Neural progenitor cell (in vitro differentiated cells): ENCODE results near the gene HUWE1. TPM values are rescaled to one million over a fixed set of nuclear protein-coding genes. Genes with fewer than 3 reads are reported as not detected.
"Not testable (repeated sequence)": the region's sequence is repeated elsewhere in the genome, so short reads cannot be mapped to it uniquely, and the experiment has no call there.

ENCODE experiments used
- DNase-seq: peaks from one replicate; pipeline ENCODE4 v3.0.0-alpha.2; 2016; ENCODE audit warnings: low spot score
- H2AFZ ChIP-seq: fragments of 200-600 bp; sonication (generic); replicated peaks from 2 replicates; pipeline ENCODE4 v1.6.1; 2016; ENCODE audit warnings: antibody characterized with exemption
- H3F3A ChIP-seq: fragments of 200-600 bp; sonication (generic); 2 replicates; pipeline ENCODE4 v1.6.1; 2016; ENCODE audit warnings: antibody characterized with exemption, low read depth
- H3K27ac ChIP-seq: fragments of 200-600 bp; sonication (generic); 2 replicates; pipeline ENCODE4 v1.5.1; 2016; ENCODE audit warnings: mild to moderate bottlenecking
- H3K27me3 ChIP-seq: fragments of 200-600 bp; sonication (generic); 2 replicates; pipeline ENCODE4 v1.6.1; 2016; ENCODE audit warnings: mild to moderate bottlenecking, moderate library complexity
- H3K36me3 ChIP-seq: fragments of 200-600 bp; sonication (generic); 2 replicates; pipeline ENCODE4 v1.5.1; 2016
- H3K4me1 ChIP-seq: fragments of 200-600 bp; sonication (generic); 2 replicates; pipeline ENCODE4 v1.6.1; 2016; ENCODE audit warnings: mixed run types
- H3K4me2 ChIP-seq: fragments of 200-600 bp; sonication (generic); 2 replicates; pipeline ENCODE4 v1.6.1; 2016
- H3K4me3 ChIP-seq: fragments of 200-600 bp; sonication (generic); 2 replicates; pipeline ENCODE4 v1.5.1; 2016
- H3K79me2 ChIP-seq: fragments of 200-600 bp; sonication (generic); 2 replicates; pipeline ENCODE4 v1.6.1; 2016; ENCODE audit warnings: low read depth
- H3K9ac ChIP-seq: fragments of 200-600 bp; sonication (generic); 2 replicates; pipeline ENCODE4 v1.6.1; 2016
- H3K9me3 ChIP-seq: fragments of 200-600 bp; sonication (generic); 2 replicates; pipeline ENCODE4 v1.5.1; 2016; ENCODE audit warnings: low read depth
- H4K20me1 ChIP-seq: fragments of 200-600 bp; sonication (generic); 2 replicates; pipeline ENCODE4 v1.6.1; 2016; ENCODE audit warnings: low read depth
- H3K27ac Mint-ChIP-seq: 3 replicates; pipeline ENCODE4 v1.8.0; 2021; ENCODE audit warnings: mixed read lengths
- H3K27me3 Mint-ChIP-seq: 2 replicates; pipeline ENCODE4 v1.8.0; 2022; ENCODE audit warnings: low read depth, mild to moderate bottlenecking, inconsistent platforms, moderate library complexity, mixed read lengths; ENCODE audit not compliant: insufficient read depth
- H3K36me3 Mint-ChIP-seq: 3 replicates; pipeline ENCODE4 v1.8.0; 2021; ENCODE audit warnings: mixed read lengths
- H3K4me1 Mint-ChIP-seq: 3 replicates; pipeline ENCODE4 v1.8.0; 2021; ENCODE audit warnings: mixed read lengths
- H3K4me3 Mint-ChIP-seq: 3 replicates; pipeline ENCODE4 v1.8.0; 2021; ENCODE audit warnings: mild to moderate bottlenecking, moderate library complexity, mixed read lengths
- H3K9me3 Mint-ChIP-seq: 3 replicates; pipeline ENCODE4 v1.8.0; 2020; ENCODE audit warnings: mixed read lengths
- EZH2 ChIP-seq: fragments of 200-600 bp; sonication (generic); IDR thresholded peaks from 2 replicates; pipeline ENCODE4 v1.6.1; 2017; ENCODE audit warnings: antibody characterized with exemption, mild to moderate bottlenecking, moderate library complexity
- EZH2phosphoT487 ChIP-seq: fragments of 200-600 bp; sonication (generic); IDR thresholded peaks from 2 replicates; pipeline ENCODE4 v1.6.1; 2017; ENCODE audit warnings: antibody characterized with exemption
- total RNA-seq: library from RNA; depleted of rRNA; stranded (reverse); fragments of >200 nt; gene quantifications from 2 replicates; pipeline ENCODE4 v1.2.3, GENCODE V29; 2015; ENCODE audit warnings: low replicate concordance
- TF ChIP-seq, protein P1 (sequence below): fragments of 200-600 bp; sonication (generic); IDR thresholded peaks from 2 replicates; pipeline ENCODE4 v1.5.1; 2017; ENCODE audit warnings: antibody characterized with exemption, mild to moderate bottlenecking

HUWE1 gene
- total RNA-seq, 1 donor from 2014 or later: 149 TPM

DNA sequence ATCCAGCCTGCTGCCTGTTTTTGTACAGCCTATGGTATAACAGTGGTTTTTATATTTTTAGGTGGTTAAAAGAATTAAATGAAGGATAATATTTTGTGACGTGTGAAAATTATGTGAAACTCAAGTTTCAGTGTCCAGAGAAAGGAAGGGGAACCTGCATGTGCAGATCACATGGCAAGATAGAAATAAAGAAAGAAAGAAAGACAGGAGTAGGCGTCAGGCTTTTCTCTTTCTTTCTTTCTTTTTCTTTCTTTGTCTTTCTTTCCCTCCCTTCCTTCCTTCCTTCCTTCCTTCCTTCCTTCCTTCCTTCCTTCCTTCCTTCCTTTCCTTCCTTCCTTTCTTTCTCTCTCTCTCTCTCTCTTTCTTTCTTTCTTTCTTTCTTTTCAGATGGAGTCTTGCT lies 42.0 kb upstream of the HUWE1 start:
- Mint-ChIP-seq H3K9me3 (peaks cover 18% of the 10 kb centered on the region), H3K27me3 (no peaks in the 10 kb centered on the region), H3K27ac (no peak overlapping the region), H3K36me3 (no peaks in the 10 kb centered on the region), H3K4me1 (no peaks in the 10 kb centered on the region), H3K4me3 (no peak overlapping the region)
- Histone ChIP-seq H4K20me1 (no peaks in the 10 kb centered on the region), H3K79me2 (no peaks in the 10 kb centered on the region), H3K27ac (no peak overlapping the region), H3K36me3 (no peaks in the 10 kb centered on the region), H3K9me3 (no peaks in the 10 kb centered on the region), H3K4me2 (no peak overlapping the region), H3K27me3 (no peaks in the 10 kb centered on the region), H3K9ac (no peak overlapping the region), H3F3A (no peaks in the 10 kb centered on the region), H3K4me1 (no peaks in the 10 kb centered on the region), H2AFZ (no peak overlapping the region), H3K4me3 (no peak overlapping the region)
- TF ChIP-seq, protein P1, sequence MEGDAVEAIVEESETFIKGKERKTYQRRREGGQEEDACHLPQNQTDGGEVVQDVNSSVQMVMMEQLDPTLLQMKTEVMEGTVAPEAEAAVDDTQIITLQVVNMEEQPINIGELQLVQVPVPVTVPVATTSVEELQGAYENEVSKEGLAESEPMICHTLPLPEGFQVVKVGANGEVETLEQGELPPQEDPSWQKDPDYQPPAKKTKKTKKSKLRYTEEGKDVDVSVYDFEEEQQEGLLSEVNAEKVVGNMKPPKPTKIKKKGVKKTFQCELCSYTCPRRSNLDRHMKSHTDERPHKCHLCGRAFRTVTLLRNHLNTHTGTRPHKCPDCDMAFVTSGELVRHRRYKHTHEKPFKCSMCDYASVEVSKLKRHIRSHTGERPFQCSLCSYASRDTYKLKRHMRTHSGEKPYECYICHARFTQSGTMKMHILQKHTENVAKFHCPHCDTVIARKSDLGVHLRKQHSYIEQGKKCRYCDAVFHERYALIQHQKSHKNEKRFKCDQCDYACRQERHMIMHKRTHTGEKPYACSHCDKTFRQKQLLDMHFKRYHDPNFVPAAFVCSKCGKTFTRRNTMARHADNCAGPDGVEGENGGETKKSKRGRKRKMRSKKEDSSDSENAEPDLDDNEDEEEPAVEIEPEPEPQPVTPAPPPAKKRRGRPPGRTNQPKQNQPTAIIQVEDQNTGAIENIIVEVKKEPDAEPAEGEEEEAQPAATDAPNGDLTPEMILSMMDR: no peak
- TF ChIP-seq EZH2: no peak
- TF ChIP-seq EZH2phosphoT487: no peak
- no peak for DNase-seq

DNA sequence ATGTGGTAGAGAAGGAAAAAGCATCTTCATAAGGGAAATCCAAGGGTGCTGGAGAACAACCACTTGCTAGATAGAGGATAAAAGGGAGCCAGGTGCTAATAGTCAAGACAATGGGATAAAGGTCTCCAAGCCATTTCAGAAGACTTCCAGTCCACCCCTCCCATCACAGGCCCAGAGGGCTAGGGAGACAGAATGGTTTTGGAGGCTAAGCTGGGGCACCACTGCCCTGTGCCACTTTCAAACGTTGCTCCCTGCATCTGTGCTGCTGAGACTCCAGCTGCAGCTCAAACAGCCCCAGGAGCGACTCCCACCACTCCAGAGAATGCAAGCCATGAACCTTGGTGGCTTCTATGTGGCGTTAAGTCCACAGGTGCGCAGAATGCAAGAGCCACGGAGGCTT lies 38.4 kb upstream of the HUWE1 start:
- Histone ChIP-seq H3F3A (no peaks in the 10 kb centered on the region), H3K4me3 (no peak overlapping the region), H3K4me1 (no peaks in the 10 kb centered on the region), H3K9me3 (no peaks in the 10 kb centered on the region), H3K4me2 (no peak overlapping the region), H4K20me1 (no peaks in the 10 kb centered on the region), H3K27me3 (no peaks in the 10 kb centered on the region), H3K9ac (no peak overlapping the region), H2AFZ (no peak overlapping the region), H3K79me2 (no peaks in the 10 kb centered on the region), H3K36me3 (no peaks in the 10 kb centered on the region), H3K27ac (no peak overlapping the region)
- Mint-ChIP-seq H3K4me3 (no peak overlapping the region), H3K27ac (no peak overlapping the region), H3K4me1 (no peaks in the 10 kb centered on the region), H3K9me3 (peaks cover 25% of the 10 kb centered on the region), H3K27me3 (no peaks in the 10 kb centered on the region), H3K36me3 (no peaks in the 10 kb centered on the region)
- DNase-seq: no peak
- no peak for TF ChIP-seq EZH2
- TF ChIP-seq EZH2phosphoT487: no peak
- TF ChIP-seq, protein P1: no peak

DNA sequence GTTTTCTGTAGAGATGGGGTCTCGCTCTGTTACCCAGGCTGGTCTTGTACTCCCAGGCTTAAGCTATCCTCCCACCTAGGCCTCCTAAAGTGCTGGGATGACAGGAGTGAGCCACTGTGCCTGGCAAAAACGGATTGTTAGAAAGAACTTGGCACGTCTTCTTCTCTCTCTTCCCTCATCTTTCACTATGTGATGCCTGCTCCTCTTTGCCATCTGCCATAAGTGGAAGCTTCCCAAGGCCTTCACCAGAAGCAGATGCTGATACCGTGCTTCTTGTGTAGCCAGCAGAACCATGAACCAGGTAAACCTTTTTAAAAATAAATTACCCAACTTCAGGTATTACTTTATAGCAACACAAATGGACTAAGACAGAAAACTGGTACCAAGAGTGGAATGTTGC lies 36.9 kb upstream of the HUWE1 start:
- TF ChIP-seq, protein P1: no peak
- no peak for TF ChIP-seq EZH2phosphoT487
- TF ChIP-seq EZH2: no peak
- Mint-ChIP-seq H3K36me3 (no peaks in the 10 kb centered on the region), H3K4me3 (no peak overlapping the region), H3K27ac (no peak overlapping the region), H3K9me3 (peaks cover 25% of the 10 kb centered on the region), H3K27me3 (no peaks in the 10 kb centered on the region), H3K4me1 (no peaks in the 10 kb centered on the region)
- no peaks in the 10 kb centered on the region for H3K36me3 ChIP-seq
- no peak overlapping the region for H2AFZ ChIP-seq
- no peaks in the 10 kb centered on the region for H3K79me2 ChIP-seq
- no peak overlapping the region for H3K4me3 ChIP-seq
- H3K4me1 ChIP-seq: no peaks in the 10 kb centered on the region
- no peak for DNase-seq
- H3K27me3 ChIP-seq: no peaks in the 10 kb centered on the region
- H3K9ac ChIP-seq: no peak overlapping the region
- no peak overlapping the region for H3K27ac ChIP-seq
- H3F3A ChIP-seq: no peaks in the 10 kb centered on the region
- no peaks in the 10 kb centered on the region for H4K20me1 ChIP-seq
- no peak overlapping the region for H3K4me2 ChIP-seq
- H3K9me3 ChIP-seq: no peaks in the 10 kb centered on the region

DNA sequence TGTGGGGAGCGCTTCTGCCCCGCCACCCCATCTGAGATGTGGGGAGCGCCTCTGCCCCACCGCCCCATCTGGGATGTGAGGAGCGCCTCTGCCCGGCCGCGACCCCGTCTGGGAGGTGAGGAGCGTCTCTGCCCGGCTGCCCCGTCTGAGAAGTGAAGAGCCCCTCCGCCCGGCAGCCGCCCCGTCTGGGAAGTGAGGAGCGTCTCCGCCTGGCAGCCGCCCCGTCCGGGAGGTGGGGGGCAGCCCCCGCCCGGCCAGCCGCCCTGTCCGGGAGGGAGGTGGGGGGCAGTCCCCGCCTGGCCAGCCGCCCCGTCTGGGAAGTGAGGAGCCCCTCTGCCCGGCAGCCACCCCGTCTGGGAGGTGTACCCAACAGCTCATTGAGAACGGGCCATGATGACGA lies 35.1 kb upstream of the HUWE1 start:
- H3K9me3 Mint-ChIP-seq: peaks cover 25% of the 10 kb centered on the region
- H3K9ac ChIP-seq, H4K20me1 ChIP-seq, H3K4me3 ChIP-seq, H3K4me1 Mint-ChIP-seq, H3K36me3 Mint-ChIP-seq, H3K36me3 ChIP-seq, H3K9me3 ChIP-seq, H3K27ac Mint-ChIP-seq, H3K79me2 ChIP-seq, H3F3A ChIP-seq, H3K27ac ChIP-seq, H3K27me3 ChIP-seq, H3K27me3 Mint-ChIP-seq, H3K4me3 Mint-ChIP-seq, H2AFZ ChIP-seq, H3K4me2 ChIP-seq, DNase-seq, H3K4me1 ChIP-seq: not testable (repeated sequence)

DNA sequence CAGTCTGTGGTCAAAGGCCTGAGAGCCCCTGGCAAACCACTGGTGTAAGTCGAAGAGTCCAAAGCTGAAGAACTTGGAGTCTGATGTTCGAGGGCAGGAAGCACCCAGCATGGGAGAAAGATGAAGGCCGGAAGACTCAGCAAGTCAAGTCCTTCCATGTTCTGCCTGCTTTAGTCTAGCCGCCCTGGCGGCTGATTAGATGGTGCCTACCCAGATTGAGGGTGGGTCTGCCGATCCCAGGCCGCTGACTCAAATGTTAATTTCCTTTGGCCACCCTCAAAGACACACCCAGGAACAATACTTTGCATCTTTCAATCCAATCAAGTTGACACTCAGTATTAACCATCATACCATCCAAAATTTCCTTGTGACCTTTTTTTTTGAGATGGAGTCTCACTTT lies 33.1 kb upstream of the HUWE1 start:
- H3K36me3 Mint-ChIP-seq, H3K27ac Mint-ChIP-seq, H3K4me1 Mint-ChIP-seq, H3K4me1 ChIP-seq, H3K4me3 Mint-ChIP-seq, H3K9ac ChIP-seq, H3K9me3 ChIP-seq, H3K4me3 ChIP-seq, H4K20me1 ChIP-seq, DNase-seq, H3K79me2 ChIP-seq, H3F3A ChIP-seq, H2AFZ ChIP-seq, H3K27me3 ChIP-seq, H3K27ac ChIP-seq, H3K27me3 Mint-ChIP-seq, H3K4me2 ChIP-seq, H3K36me3 ChIP-seq: not testable (repeated sequence)
- peaks cover 19% of the 10 kb centered on the region for H3K9me3 Mint-ChIP-seq
